GM23338 (cell line): ENCODE results near the gene COL8A2. TPM values are rescaled to one million over a fixed set of nuclear protein-coding genes. Genes with fewer than 3 reads are reported as not detected.

Experiments used
- ATAC-seq: fragments of 200-7000 bp; cut with Tn5 transposase; 3 replicates; pipeline ENCODE4 v1.9.1; 2020
- DNase-seq: peaks from one replicate; pipeline ENCODE4 v3.0.0-alpha.2; 2015; ENCODE audit warnings: low spot score
- H2AFZ ChIP-seq: fragments of 200-600 bp; sonication (generic); 2 replicates; pipeline ENCODE4 v1.8.0; 2016; ENCODE audit warnings: antibody characterized with exemption, mild to moderate bottlenecking, moderate library complexity
- H3F3A ChIP-seq: fragments of 200-600 bp; sonication (generic); replicated peaks from 2 replicates; pipeline ENCODE4 v1.8.0; 2017; ENCODE audit warnings: antibody characterized with exemption, mixed run types, low read depth
- H3K27ac ChIP-seq: fragments of 200-600 bp; sonication (generic); 2 replicates; pipeline ENCODE4 v1.6.1; 2016; ENCODE audit warnings: low read depth
- H3K27me3 ChIP-seq: fragments of 200-600 bp; sonication (generic); 2 replicates; pipeline ENCODE4 v1.8.0; 2016; ENCODE audit warnings: mild to moderate bottlenecking, mixed run types, moderate library complexity; ENCODE audit not compliant: insufficient read depth
- H3K36me3 ChIP-seq: fragments of 200-600 bp; sonication (generic); 2 replicates; pipeline ENCODE4 v1.8.0; 2016; ENCODE audit warnings: mild to moderate bottlenecking; ENCODE audit not compliant: insufficient read depth
- H3K4me1 ChIP-seq: fragments of 200-600 bp; sonication (generic); 2 replicates; pipeline ENCODE4 v1.8.0; 2016; ENCODE audit warnings: mild to moderate bottlenecking, moderate library complexity; ENCODE audit not compliant: insufficient read depth
- H3K4me2 ChIP-seq: fragments of 200-600 bp; sonication (generic); 2 replicates; pipeline ENCODE4 v1.7.1; 2017; ENCODE audit warnings: mixed run types
- H3K4me3 ChIP-seq: fragments of 200-600 bp; sonication (generic); 2 replicates; pipeline ENCODE4 v1.6.1; 2016; ENCODE audit warnings: mixed run types
- H3K79me2 ChIP-seq: fragments of 200-600 bp; sonication (generic); replicated peaks from 2 replicates; pipeline ENCODE4 v1.8.0; 2017; ENCODE audit warnings: mild to moderate bottlenecking; ENCODE audit not compliant: insufficient read depth
- H3K9me2 ChIP-seq: fragments of 200-600 bp; sonication (generic); 2 replicates; pipeline ENCODE4 v1.8.0; 2017; ENCODE audit not compliant: insufficient read depth
- H4K20me1 ChIP-seq: fragments of 200-600 bp; sonication (generic); replicated peaks from 2 replicates; pipeline ENCODE4 v1.8.0; 2017; ENCODE audit warnings: mild to moderate bottlenecking; ENCODE audit not compliant: insufficient read depth
- H3K27ac Mint-ChIP-seq: 2 replicates; pipeline ENCODE4 v1.8.0; 2020; ENCODE audit warnings: inconsistent platforms, mild to moderate bottlenecking, moderate library complexity, mixed read lengths
- H3K27me3 Mint-ChIP-seq: 3 replicates; pipeline ENCODE4 v1.8.0; 2022; ENCODE audit warnings: low read depth, mild to moderate bottlenecking, moderate library complexity, mixed read lengths, inconsistent platforms; ENCODE audit not compliant: insufficient read depth, poor library complexity
- H3K36me3 Mint-ChIP-seq: 3 replicates; pipeline ENCODE4 v1.8.0; 2021; ENCODE audit warnings: low read depth, mild to moderate bottlenecking, inconsistent platforms, moderate library complexity, mixed read lengths
- H3K4me1 Mint-ChIP-seq: 3 replicates; pipeline ENCODE4 v1.8.0; 2020; ENCODE audit warnings: mild to moderate bottlenecking, inconsistent platforms, mixed read lengths
- H3K4me3 Mint-ChIP-seq: 3 replicates; pipeline ENCODE4 v1.8.0; 2021; ENCODE audit warnings: moderate library complexity, mild to moderate bottlenecking, inconsistent platforms, mixed read lengths
- H3K9me3 Mint-ChIP-seq: 3 replicates; pipeline ENCODE4 v1.8.0; 2020; ENCODE audit warnings: moderate library complexity, mild to moderate bottlenecking, inconsistent platforms, mixed read lengths
- CREB1 ChIP-seq: fragments of 250-450 bp; sonication (Bioruptor Pico); IDR thresholded peaks from 2 replicates; pipeline ENCODE4 v1.5.0; 2020; ENCODE audit warnings: low read depth, mild to moderate bottlenecking, moderate library complexity
- EZH2 ChIP-seq: fragments of 200-600 bp; sonication (generic); IDR thresholded peaks from one replicate; pipeline ENCODE4 v1.8.0; 2017; ENCODE audit warnings: antibody characterized with exemption, mild to moderate bottlenecking, low read depth; ENCODE audit not compliant: unreplicated experiment
- EZH2phosphoT487 ChIP-seq: fragments of 200-600 bp; sonication (generic); IDR thresholded peaks from one replicate; pipeline ENCODE4 v1.8.1; 2018; ENCODE audit warnings: antibody characterized with exemption; ENCODE audit not compliant: unreplicated experiment
- JUNB ChIP-seq: IDR thresholded peaks from one replicate; pipeline ENCODE4 v1.6.1; 2016; ENCODE audit warnings: antibody characterized with exemption; ENCODE audit not compliant: unreplicated experiment
- NANOG ChIP-seq: IDR thresholded peaks from 2 replicates; pipeline ENCODE4 v1.6.1; 2016; ENCODE audit warnings: antibody characterized with exemption, borderline replicate concordance
- POLR2AphosphoS5 ChIP-seq: IDR thresholded peaks from 2 replicates; pipeline ENCODE4 v1.6.1; 2016; ENCODE audit warnings: antibody characterized with exemption, low read depth
- REST ChIP-seq: IDR thresholded peaks from one replicate; pipeline ENCODE4 v1.6.1; 2018; ENCODE audit warnings: antibody characterized with exemption; ENCODE audit not compliant: unreplicated experiment
- STAT1 ChIP-seq: IDR thresholded peaks from one replicate; pipeline ENCODE4 v1.6.1; 2016; ENCODE audit warnings: antibody characterized with exemption; ENCODE audit not compliant: unreplicated experiment
- ZNF114 ChIP-seq: fragments of 250-450 bp; sonication (Bioruptor Pico); IDR thresholded peaks from 2 replicates; pipeline ENCODE4 v1.5.0; 2020; ENCODE audit warnings: mild to moderate bottlenecking, moderate library complexity
- ZNF331 ChIP-seq: fragments of 250-450 bp; sonication (Bioruptor Pico); IDR thresholded peaks from 2 replicates; pipeline ENCODE4 v1.5.0; 2020; ENCODE audit warnings: low read depth, mild to moderate bottlenecking, moderate library complexity
- ZNF462 ChIP-seq: fragments of 250-450 bp; sonication (Bioruptor Pico); IDR thresholded peaks from 2 replicates; pipeline ENCODE4 v1.5.0; 2020; ENCODE audit warnings: mild to moderate bottlenecking, moderate library complexity
- polyA plus RNA-seq: library from polyadenylated mRNA; unstranded; fragments of >200 nt; fragmentation: Nextera tagmentation; extraction: Ambion mirVana; gene quantifications from 2 replicates; pipeline ENCODE4 v1.2.1, GENCODE V29; 2016
- total RNA-seq: library from RNA; depleted of rRNA; stranded (reverse); fragments of >200 nt; shearing (Covaris generic); gene quantifications from 2 replicates; pipeline ENCODE4 v1.2.3, GENCODE V29; 2014
- TF ChIP-seq, protein P1 (sequence below): IDR thresholded peaks from 2 replicates; pipeline ENCODE4 v1.6.1; 2016; ENCODE audit warnings: antibody characterized with exemption
- TF ChIP-seq, protein P2 (sequence below), 2 experiments: fragments of 200-600 bp in 1 of 2; sonication (generic) in 1 of 2; conservative IDR thresholded peaks; 2 replicates each; pipeline versions ENCODE4 v1.5.1 to v1.6.1; 2016 to 2017; ENCODE audit warnings: antibody characterized with exemption in 2 of 2, low read depth in 2 of 2, mild to moderate bottlenecking in 2 of 2, moderate library complexity in 1 of 2

Gene COL8A2
- total and polyA plus RNA-seq, 2 experiments from 2014 or later: 0.95 to 4.9 TPM

DNA sequence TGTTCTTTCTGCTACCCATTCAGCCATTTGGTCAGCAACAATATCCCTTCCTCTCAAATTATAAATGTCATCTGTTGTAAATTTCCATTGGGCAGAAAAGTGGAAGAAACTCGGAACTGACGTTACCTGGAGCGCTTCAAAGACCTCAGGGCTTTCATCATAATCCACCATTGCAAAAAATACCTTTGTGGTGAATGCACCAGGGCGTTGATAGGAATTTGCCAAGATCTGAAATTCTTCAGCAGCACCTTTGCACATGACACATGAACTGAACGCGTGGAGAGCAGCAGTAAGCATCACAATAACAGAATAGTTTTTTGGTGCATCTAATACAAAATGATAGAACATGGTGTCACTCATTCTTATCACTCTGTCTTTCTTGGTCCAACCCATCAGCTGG lies 44.2 kb downstream of the COL8A2 start:
- Histone ChIP-seq H3K4me2 (no peak overlapping the region), H3K4me3 (no peak overlapping the region), H4K20me1 (no peaks in the 10 kb centered on the region), H3K9me2 (no peaks in the 10 kb centered on the region), H3F3A (0 out of 2 replicates have a peak, but pooled peaks cover 8% of the 10 kb centered on the region), H3K27me3 (peaks cover 9% of the 10 kb centered on the region; the same call in 1 of the 2 replicates), H3K36me3 (no peaks in the 10 kb centered on the region), H3K79me2 (no peaks in the 10 kb centered on the region), H3K27ac (no peak overlapping the region), H2AFZ (no peak overlapping the region), H3K4me1 (no peaks in the 10 kb centered on the region)
- TF ChIP-seq ZNF331 (CRISPR knock-in tag) (no peak), POLR2AphosphoS5 (no peak), REST (no peak), NANOG (no peak), JUNB (no peak), ZNF114 (CRISPR knock-in tag) (no peak), EZH2phosphoT487 (no peak), STAT1 (no peak), ZNF462 (CRISPR knock-in tag) (no peak), EZH2 (no peak), CREB1 (CRISPR knock-in tag) (no peak)
- TF ChIP-seq, protein P1, sequence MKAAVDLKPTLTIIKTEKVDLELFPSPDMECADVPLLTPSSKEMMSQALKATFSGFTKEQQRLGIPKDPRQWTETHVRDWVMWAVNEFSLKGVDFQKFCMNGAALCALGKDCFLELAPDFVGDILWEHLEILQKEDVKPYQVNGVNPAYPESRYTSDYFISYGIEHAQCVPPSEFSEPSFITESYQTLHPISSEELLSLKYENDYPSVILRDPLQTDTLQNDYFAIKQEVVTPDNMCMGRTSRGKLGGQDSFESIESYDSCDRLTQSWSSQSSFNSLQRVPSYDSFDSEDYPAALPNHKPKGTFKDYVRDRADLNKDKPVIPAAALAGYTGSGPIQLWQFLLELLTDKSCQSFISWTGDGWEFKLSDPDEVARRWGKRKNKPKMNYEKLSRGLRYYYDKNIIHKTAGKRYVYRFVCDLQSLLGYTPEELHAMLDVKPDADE: no peak
- TF ChIP-seq, protein P2, sequence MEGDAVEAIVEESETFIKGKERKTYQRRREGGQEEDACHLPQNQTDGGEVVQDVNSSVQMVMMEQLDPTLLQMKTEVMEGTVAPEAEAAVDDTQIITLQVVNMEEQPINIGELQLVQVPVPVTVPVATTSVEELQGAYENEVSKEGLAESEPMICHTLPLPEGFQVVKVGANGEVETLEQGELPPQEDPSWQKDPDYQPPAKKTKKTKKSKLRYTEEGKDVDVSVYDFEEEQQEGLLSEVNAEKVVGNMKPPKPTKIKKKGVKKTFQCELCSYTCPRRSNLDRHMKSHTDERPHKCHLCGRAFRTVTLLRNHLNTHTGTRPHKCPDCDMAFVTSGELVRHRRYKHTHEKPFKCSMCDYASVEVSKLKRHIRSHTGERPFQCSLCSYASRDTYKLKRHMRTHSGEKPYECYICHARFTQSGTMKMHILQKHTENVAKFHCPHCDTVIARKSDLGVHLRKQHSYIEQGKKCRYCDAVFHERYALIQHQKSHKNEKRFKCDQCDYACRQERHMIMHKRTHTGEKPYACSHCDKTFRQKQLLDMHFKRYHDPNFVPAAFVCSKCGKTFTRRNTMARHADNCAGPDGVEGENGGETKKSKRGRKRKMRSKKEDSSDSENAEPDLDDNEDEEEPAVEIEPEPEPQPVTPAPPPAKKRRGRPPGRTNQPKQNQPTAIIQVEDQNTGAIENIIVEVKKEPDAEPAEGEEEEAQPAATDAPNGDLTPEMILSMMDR (conservative IDR thresholded peaks at IDR 0.05; ENCODE audit: low read depth in 2 of 2): no peak
- no peak overlapping the region for H3K4me3 Mint-ChIP-seq
- DNase-seq: no peak
- H3K4me1 Mint-ChIP-seq: peaks cover 6% of the 10 kb centered on the region; the same call in 1 of the 3 replicates
- no peak for ATAC-seq
- no peaks in the 10 kb centered on the region for H3K36me3 Mint-ChIP-seq
- H3K9me3 Mint-ChIP-seq: no peaks in the 10 kb centered on the region
- no peak overlapping the region for H3K27ac Mint-ChIP-seq
- peaks cover 6% of the 10 kb centered on the region for H3K27me3 Mint-ChIP-seq
